ENCODE measurements around the gene ATP6V1B1. TPM values are rescaled to one million over a fixed set of nuclear protein-coding genes. Genes with fewer than 3 reads are reported as not detected.

ATP6V1B1 gene
- total RNA-seq, 1 donor, result 0.09 TPM

GRCh38 chr2:70962211-70962884 lies 26.6 kb downstream of the ATP6V1B1 start:
- DNase-seq (ENCODE audit: low read depth), result no peak
- no peak overlapping the region for H3K4me3 ChIP-seq (ENCODE audit: low read depth, low read length)
- TF ChIP-seq, protein P1, sequence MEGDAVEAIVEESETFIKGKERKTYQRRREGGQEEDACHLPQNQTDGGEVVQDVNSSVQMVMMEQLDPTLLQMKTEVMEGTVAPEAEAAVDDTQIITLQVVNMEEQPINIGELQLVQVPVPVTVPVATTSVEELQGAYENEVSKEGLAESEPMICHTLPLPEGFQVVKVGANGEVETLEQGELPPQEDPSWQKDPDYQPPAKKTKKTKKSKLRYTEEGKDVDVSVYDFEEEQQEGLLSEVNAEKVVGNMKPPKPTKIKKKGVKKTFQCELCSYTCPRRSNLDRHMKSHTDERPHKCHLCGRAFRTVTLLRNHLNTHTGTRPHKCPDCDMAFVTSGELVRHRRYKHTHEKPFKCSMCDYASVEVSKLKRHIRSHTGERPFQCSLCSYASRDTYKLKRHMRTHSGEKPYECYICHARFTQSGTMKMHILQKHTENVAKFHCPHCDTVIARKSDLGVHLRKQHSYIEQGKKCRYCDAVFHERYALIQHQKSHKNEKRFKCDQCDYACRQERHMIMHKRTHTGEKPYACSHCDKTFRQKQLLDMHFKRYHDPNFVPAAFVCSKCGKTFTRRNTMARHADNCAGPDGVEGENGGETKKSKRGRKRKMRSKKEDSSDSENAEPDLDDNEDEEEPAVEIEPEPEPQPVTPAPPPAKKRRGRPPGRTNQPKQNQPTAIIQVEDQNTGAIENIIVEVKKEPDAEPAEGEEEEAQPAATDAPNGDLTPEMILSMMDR (IDR thresholded peaks at IDR 0.05; ENCODE audit: insufficient read depth, low read length), result no peak

DNA sequence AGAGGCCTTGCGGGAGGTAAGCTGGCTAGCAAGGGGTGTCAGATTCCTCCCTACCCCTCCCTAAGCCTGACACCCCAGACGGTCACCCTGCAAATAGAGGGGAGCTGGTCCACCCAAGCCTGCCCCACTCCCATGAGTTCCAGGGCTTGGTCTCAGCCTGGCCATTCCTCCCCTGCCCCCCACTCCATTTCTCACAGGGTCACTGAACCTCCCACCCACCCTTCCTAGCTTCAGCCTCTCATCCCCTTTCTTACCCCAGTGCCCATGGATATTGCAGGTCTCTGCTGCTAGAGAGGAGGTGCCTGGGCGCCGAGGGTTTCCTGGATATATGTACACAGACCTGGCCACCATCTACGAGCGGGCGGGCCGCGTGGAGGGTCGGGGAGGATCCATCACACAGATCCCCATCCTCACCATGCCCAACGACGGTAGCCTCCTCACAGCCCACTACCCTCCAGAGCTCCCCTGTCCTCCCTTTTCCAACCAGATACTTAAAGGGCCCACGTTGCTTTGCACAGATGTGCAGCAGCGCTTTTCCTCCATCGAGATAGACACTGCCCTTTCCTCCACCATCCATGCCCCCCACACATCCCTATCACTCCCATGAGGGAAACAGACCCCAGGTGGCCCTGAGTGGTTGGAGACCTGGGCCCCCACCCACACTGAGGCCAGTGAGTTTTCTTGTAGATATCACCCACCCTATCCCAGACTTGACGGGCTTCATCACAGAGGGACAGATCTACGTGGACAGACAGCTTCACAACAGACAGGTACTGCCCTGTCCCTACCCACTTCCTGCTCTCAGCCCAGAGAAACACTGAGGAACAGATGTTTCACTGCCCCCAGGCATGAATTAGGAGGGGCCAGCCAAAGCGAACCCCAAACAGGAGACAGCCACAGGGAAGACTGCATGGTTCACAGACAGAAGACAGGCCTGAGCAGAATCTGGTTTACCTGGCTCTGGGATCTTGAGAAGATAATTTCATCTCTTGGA lies 27.5 kb downstream of the ATP6V1B1 start:
- DNase-seq (ENCODE audit: low read depth), result no peak
- H3K4me3 ChIP-seq (ENCODE audit: low read depth, low read length), result no peak overlapping the region
- TF ChIP-seq, protein P1 (IDR thresholded peaks at IDR 0.05; ENCODE audit: insufficient read depth, low read length), result no peak

GRCh38 chr2:70964133-70964532 lies 28.4 kb downstream of the ATP6V1B1 start:
- DNase-seq (ENCODE audit: low read depth), result no peak
- H3K4me3 ChIP-seq (ENCODE audit: low read depth, low read length), result no peak overlapping the region
- TF ChIP-seq, protein P1 (IDR thresholded peaks at IDR 0.05; ENCODE audit: insufficient read depth, low read length), result no peak

- TF ChIP-seq, protein P1 (IDR thresholded peaks at IDR 0.05; ENCODE audit: insufficient read depth, low read length), result peak; percentile 77
- DNase-seq (ENCODE audit: low read depth), result peak; percentile 66
- H3K4me3 ChIP-seq (ENCODE audit: low read depth, low read length), result peak overlapping the region; percentile 66
These were observed 29.1 kb downstream of the ATP6V1B1 start for GRCh38 chr2:70964596-70965386.

- TF ChIP-seq, protein P1 (IDR thresholded peaks at IDR 0.05; ENCODE audit: insufficient read depth, low read length), result no peak
- no peak overlapping the region for H3K4me3 ChIP-seq (ENCODE audit: low read depth, low read length)
These were observed 29.8 kb downstream of the ATP6V1B1 start for GRCh38 chr2:70965506-70965905.

DNA sequence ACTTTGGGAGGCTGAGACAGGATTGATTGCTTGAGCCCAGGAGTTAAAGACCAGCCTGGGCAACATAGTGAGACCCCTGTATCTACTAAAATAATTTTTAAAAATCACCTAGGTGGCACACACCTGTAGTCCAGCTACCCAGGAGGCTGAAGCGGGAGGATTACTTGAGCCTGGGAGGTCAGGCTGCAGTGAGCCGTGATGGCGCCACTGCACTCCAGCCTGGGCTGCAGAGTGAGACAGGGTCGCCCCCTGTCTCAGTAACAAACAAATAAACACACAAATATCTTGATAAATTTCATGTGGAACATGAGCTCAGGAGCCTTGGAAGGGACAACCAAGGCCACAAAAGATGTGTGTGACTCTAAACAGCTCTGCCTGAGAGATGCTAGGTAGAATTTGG lies 31.0 kb downstream of the ATP6V1B1 start:
- no peak overlapping the region for H3K4me3 ChIP-seq (ENCODE audit: low read depth, low read length)
- no peak for DNase-seq (ENCODE audit: low read depth)
- TF ChIP-seq, protein P1 (IDR thresholded peaks at IDR 0.05; ENCODE audit: insufficient read depth, low read length), result no peak

More at GRCh38 chr2:70965506-70965905, 29.8 kb downstream of the ATP6V1B1 start:
- no peak for DNase-seq (ENCODE audit: low read depth)

Measured in fibroblast of the aortic adventitia (primary cell).